HG02678 (cell line): Measurements from ENCODE around the gene NPL.
A peak's percentile ranks its signal among the peaks of the same experiment; 100 is the strongest.

Experiments used
- ATAC-seq: cut with Tn5 transposase; IDR thresholded peaks from one replicate; pipeline ENCODE4 v1.9.1; 2021; ENCODE audit warnings: mild to moderate bottlenecking, moderate library complexity; ENCODE audit not compliant: unreplicated experiment

Gene NPL

DNA sequence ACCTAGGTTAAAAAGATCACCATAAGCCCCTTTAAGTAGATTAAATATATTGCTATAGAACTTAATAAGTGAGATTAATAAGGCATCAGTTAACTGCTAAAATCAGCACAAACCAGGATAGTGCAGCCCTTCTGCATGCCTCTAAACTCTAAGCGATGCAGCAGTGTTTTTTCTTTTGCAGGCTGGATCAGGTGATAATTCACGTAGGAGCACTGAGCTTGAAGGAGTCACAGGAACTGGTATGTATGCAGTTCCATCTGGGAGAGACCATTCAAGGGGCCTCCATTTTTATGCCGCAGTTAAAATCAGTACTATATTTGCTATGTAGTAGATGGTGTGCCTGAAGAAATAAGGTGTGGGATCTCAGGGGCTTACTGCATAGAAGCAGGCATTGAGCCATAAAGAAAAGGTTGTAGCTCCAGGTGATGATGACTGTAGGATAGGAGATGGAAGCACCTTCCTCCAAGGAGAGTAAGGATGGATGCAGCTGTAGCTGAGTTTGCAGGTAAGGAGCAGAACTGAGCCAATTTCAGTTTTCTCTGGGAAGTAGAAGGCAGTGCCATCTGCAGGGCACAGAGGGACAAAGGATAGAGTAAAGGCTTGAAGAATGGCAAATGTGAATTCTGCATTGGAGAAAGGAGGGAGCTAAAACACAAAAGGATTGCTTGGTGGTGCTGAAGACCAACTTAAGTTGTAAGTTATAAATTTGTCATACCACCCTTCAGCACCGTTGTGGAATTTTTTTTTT, 22.6 kb downstream of the NPL start:
- ATAC-seq = no peak

DNA sequence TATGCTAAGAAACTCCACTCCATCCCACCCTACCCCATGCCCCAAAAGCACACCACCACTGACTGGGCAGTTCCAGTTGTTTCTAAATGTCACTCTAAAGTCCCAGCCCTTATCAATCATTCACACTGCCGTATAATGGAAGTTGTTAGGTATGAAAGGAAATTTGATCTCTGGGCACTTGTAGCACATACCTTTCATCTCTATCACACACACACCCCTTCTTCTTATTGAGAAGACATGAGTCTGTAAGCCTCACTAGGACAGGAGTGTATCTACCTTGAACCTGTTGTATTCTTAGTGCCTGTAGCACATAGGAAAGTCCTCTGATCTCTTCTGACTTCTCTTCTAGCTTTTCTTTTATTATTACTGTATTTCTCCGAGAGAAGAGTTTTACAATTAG, 27.3 kb downstream of the NPL start:
- ATAC-seq = no peak

DNA sequence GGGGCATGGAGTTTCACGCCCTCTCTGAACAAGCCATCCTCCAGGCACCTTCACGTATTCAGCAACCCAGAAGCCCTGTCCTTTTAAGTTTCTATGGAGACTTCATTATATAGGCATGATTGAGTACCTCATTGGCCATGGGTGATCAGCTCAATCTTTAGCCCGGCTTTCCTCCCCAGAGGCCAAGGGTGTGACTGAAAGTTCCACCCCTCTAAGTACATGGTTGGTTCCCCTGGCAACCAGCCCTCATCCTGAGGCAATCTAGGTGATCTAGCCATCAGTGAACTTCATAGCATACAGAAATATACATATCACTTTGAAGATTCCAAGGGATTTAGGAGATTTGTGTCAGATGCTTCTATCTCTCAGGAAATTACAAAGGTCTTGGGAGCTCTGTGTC, 28.2 kb downstream of the NPL start:
- ATAC-seq = no peak

DNA sequence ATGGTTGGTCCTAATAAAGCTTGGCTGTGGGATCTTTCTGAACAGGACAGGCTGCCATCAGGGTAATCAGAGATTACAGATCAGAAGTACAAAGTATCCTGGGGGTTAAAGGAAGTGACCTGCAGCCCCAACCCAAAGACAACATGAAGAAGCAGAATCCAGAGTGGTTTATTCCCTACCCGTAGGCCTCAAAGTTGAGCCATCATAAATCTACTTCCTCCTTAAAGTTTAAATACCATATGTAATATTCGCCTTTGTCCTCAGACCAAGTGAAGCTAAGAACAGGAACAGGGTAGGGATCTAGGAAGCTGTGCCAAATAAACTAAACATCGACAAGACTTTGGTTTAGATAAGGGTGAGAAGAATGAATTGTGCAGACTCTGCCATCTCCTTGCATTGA, 33.6 kb downstream of the NPL start:
- ATAC-seq = no peak

- no peak for ATAC-seq
Measured at GRCh38 chr1:182826892-182827291, 37.3 kb downstream of the NPL start.

GRCh38 chr1:182829285-182829932, 39.8 kb downstream of the NPL start:
- ATAC-seq = peak; percentile 78

GRCh38 chr1:182833271-182833670, 43.7 kb downstream of the NPL start:
- no peak for ATAC-seq

- ATAC-seq = no peak
Measured at GRCh38 chr1:182834326-182834725, 44.8 kb downstream of the NPL start.

- ATAC-seq = no peak
Measured at GRCh38 chr1:182835806-182836205, 46.2 kb downstream of the NPL start.

GRCh38 chr1:182839209-182840066, 49.9 kb downstream of the NPL start, which contains the start of gene DHX9:
TSS of gene DHX9 (plus strand) at chr1:182839347. CDS start at chr1:182842567, 3,220 bp downstream.
- peak; percentile 79 for ATAC-seq

GRCh38 chr1:182841368-182841988, 51.9 kb downstream of the NPL start:
- ATAC-seq = no peak

- no peak for ATAC-seq
Measured at GRCh38 chr1:182842265-182842664, 52.7 kb downstream of the NPL start.

GRCh38 chr1:182845379-182845778, 55.8 kb downstream of the NPL start:
- ATAC-seq = no peak

DNA sequence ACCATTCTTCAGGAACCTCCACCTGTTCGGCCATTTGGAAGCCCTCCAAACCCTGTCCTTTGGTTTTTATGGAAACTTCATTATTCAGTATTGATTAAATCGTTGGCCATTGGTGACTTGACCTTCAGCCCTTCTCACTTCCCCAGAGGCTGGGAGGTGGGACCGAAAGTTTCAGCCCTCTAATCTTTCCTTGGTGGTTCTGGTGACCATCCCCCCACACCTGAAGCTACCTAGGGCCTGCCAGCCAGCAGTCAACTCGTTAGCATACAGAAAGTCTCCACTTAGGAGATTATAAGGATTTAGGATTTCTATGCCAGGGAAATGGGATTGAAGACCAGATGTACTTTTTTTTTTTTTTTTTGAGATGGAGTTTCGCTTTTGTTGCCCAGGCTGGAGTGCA, 56.3 kb downstream of the NPL start:
- ATAC-seq = no peak

DNA sequence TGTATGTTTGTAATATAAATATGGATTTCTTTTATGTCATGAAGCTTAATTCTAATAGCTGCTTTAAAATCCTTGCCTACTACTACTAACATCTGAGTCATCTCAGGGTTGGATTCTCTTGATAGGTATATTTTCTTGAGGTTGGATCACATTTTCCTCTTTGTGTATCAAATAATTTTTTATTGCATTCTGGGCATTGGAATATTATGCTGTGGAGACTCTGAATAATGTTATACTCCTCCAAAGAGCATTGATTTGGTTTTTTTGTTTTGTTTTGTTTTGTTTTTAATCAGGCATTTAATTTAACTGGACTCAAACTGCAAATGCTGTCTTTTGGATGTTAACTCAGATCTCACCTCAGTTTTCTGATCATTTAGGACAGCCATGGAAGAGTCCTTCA, 57.5 kb downstream of the NPL start:
- ATAC-seq = no peak

- no peak for ATAC-seq
Measured at GRCh38 chr1:182848736-182849135, 59.2 kb downstream of the NPL start.

- no peak for ATAC-seq
Measured at GRCh38 chr1:182850319-182850718, 60.7 kb downstream of the NPL start.

DNA sequence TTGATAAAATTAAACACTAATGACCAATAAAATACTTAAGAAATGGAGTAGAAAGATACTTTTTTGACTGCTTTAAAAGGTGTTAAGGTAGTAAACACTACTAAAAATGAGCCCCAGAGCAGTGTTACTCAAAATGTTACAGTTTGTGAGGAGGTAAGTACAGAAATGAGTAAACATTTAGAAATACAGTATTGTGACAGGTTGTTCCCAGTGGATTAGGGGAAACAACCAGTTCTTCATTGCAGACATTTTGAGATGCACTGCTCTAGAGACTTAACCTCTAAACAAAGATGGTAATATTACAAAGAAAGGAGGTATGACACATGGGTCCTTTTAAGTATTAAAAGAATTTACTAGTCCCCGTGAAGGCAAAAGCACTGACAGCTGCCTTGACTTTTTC, 62.3 kb downstream of the NPL start:
- ATAC-seq = no peak

GRCh38 chr1:182855911-182856310, 66.3 kb downstream of the NPL start:
- ATAC-seq = no peak

DNA sequence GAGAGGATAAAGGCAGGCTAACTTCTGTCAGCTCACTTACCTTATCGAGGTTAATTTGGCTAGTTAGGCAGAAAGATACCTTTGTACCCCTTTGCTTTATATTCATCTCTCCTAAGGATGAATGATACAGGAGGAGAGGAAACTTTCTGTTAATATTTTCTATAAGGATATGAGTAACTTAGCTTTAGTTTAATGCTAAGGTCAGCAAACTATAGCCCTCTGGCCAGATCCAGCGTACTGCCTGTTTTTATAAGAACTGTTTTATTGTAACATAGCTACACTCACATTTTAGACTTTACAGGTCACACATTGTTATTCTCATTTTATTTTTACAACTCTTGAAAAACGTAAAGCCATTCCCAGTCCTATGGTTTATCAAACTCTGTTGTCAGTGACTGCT, 67.6 kb downstream of the NPL start:
- no peak for ATAC-seq

DNA sequence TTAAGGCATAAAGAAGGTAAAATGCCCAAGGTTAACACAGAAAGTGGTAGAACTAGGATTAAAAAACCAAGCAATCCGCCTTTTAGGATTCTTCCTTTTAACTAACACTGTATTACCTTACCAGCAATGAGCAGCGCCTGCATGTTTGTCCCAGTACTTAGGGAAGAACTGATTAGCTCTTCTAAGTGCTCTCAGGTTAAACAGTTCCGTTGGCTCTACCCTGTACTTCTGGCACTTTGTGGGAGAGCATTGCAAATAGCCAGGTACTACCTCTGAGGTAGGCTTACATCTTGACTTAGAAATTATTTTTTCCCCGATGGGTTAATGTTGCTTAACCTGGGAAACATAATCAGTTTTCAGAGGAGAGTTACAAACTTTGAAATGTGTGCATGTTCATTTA, 71.1 kb downstream of the NPL start:
- ATAC-seq = no peak
